ENCODE measurements around the gene NUP85. TPM values are rescaled to one million over a fixed set of nuclear protein-coding genes. Genes with fewer than 3 reads are reported as not detected.

Gene NUP85
- total RNA-seq, 1 experiment from 2014 or later, result 164 TPM

GRCh38 chr17:75227729-75228128 is 22.2 kb downstream of the NUP85 start:
- Histone ChIP-seq H3K36me3 (ENCODE audit: control insufficient read depth in 1 of 2, insufficient read depth in 2 of 2, low read length in 2 of 2) (peaks cover 46 to 88% of the 10 kb centered on the region in 2 experiments; a peak in 3 of 4 replicates), H3K79me2 (ENCODE audit: insufficient read depth, low read length) (peaks cover 11% of the 10 kb centered on the region; the same call in 1 of the 2 replicates), H4K20me1 (ENCODE audit: insufficient read depth) (no peaks in the 10 kb centered on the region), H3K27me3 (ENCODE audit: insufficient read depth, low read length) (no peaks in the 10 kb centered on the region), H3K4me3 (replicated peaks in 1 of 2; ENCODE audit: low read depth in 1 of 2, low read length in 2 of 2) (no peak overlapping the region), H3K9ac (ENCODE audit: low read length) (no peak overlapping the region), H3K4me2 (ENCODE audit: low read length) (no peak overlapping the region), H2AFZ (ENCODE audit: low read depth, low read length, poor library complexity, severe bottlenecking) (no peak overlapping the region), H3K4me1 (ENCODE audit: control insufficient read depth in 1 of 2, insufficient read depth in 2 of 2, low read length in 2 of 2) (no peaks in the 10 kb centered on the region), H3K9me2 (ENCODE audit: insufficient read depth) (no peaks in the 10 kb centered on the region), H3K9me3 (ENCODE audit: control insufficient read depth in 1 of 2, insufficient read depth in 1 of 2, low read depth in 1 of 2, low read length in 2 of 2) (no peaks in the 10 kb centered on the region), H3K27ac (ENCODE audit: low read depth, low read length) (no peak overlapping the region)
- ATAC-seq (no peak), DNase-seq (ENCODE audit: low read depth, low spot score) (no peak)
- ChIA-PET CTCF (interaction anchor here (1.2 kb wide), 1 partner anchor 114 kb away, joined by 4 read pairs; no protein-coding TSS in a partner anchor), POLR2A (no interaction called here), RAD21 (ENCODE audit: low non-redundant PET in 1 of 2, low total read pairs in 2 of 2, uncharacterized antibody in 2 of 2, unreplicated experiment in 2 of 2) (no interaction called here)
- intact Hi-C loops (cut with micrococcal nuclease), result no loop called here
- TF ChIP-seq YY1 (IDR thresholded peaks at IDR 0.05; ENCODE audit: extremely low read depth, insufficient replicate concordance, low read depth, low read length) (no peak), RAD21 (IDR thresholded peaks at IDR 0.05; ENCODE audit: low read depth) (no peak), SP1 (IDR thresholded peaks at IDR 0.05; ENCODE audit: low read depth) (no peak), SRF (IDR thresholded peaks at IDR 0.05; ENCODE audit: low read depth) (no peak), POLR2AphosphoS5 (IDR thresholded peaks at IDR 0.05; ENCODE audit: low read depth, low read length) (no peak), EZH2 (IDR thresholded peaks at IDR 0.05) (no peak), JUND (IDR thresholded peaks at IDR 0.05) (no peak), EZH2phosphoT487 (IDR thresholded peaks at IDR 0.05; ENCODE audit: borderline replicate concordance) (no peak), CBX3 (IDR thresholded peaks at IDR 0.05; ENCODE audit: low read depth) (no peak), ATF3 (IDR thresholded peaks at IDR 0.05) (no peak), EGR1 (IDR thresholded peaks at IDR 0.05; ENCODE audit: low read depth) (no peak)
- no TSS peak for BruUV-seq (replicated peaks)

- BruUV-seq (replicated peaks), result no TSS peak
- Histone ChIP-seq H3K4me3 (replicated peaks in 1 of 2; ENCODE audit: low read depth in 1 of 2, low read length in 2 of 2) (no peak overlapping the region), H3K9me2 (ENCODE audit: insufficient read depth) (no peaks in the 10 kb centered on the region), H3K4me1 (ENCODE audit: control insufficient read depth in 1 of 2, insufficient read depth in 2 of 2, low read length in 2 of 2) (no peaks in the 10 kb centered on the region), H3K4me2 (ENCODE audit: low read length) (no peak overlapping the region), H3K9ac (ENCODE audit: low read length) (no peak overlapping the region), H2AFZ (ENCODE audit: low read depth, low read length, poor library complexity, severe bottlenecking) (no peak overlapping the region), H3K79me2 (ENCODE audit: insufficient read depth, low read length) (peaks cover 6% of the 10 kb centered on the region; the same call in 1 of the 2 replicates), H3K27ac (ENCODE audit: low read depth, low read length) (no peak overlapping the region), H3K36me3 (ENCODE audit: control insufficient read depth in 1 of 2, insufficient read depth in 2 of 2, low read length in 2 of 2) (peaks cover 48 to 90% of the 10 kb centered on the region in 2 experiments; a peak in 3 of 4 replicates), H3K27me3 (ENCODE audit: insufficient read depth, low read length) (no peaks in the 10 kb centered on the region), H4K20me1 (ENCODE audit: insufficient read depth) (no peaks in the 10 kb centered on the region), H3K9me3 (ENCODE audit: control insufficient read depth in 1 of 2, insufficient read depth in 1 of 2, low read depth in 1 of 2, low read length in 2 of 2) (no peaks in the 10 kb centered on the region)
- ATAC-seq (no peak), DNase-seq (ENCODE audit: low read depth, low spot score) (no peak)
- TF ChIP-seq EZH2phosphoT487 (IDR thresholded peaks at IDR 0.05; ENCODE audit: borderline replicate concordance), result no peak
- no peak for TF ChIP-seq EZH2 (IDR thresholded peaks at IDR 0.05)
- TF ChIP-seq POLR2AphosphoS5 (IDR thresholded peaks at IDR 0.05; ENCODE audit: low read depth, low read length), result no peak
- TF ChIP-seq TCF7L2 (IDR thresholded peaks at IDR 0.05; ENCODE audit: borderline replicate concordance, extremely low read depth, insufficient read depth, insufficient read length), result no peak
- TF ChIP-seq ZNF274 (IDR thresholded peaks at IDR 0.05; ENCODE audit: low read depth, low read length), result no peak
- no peak for TF ChIP-seq SP1 (IDR thresholded peaks at IDR 0.05; ENCODE audit: low read depth)
- TF ChIP-seq POLR2A (IDR thresholded peaks at IDR 0.05; ENCODE audit: borderline replicate concordance, extremely low read depth, insufficient read depth, insufficient read length), result no peak
- TF ChIP-seq CBX3 (IDR thresholded peaks at IDR 0.05; ENCODE audit: low read depth), result no peak
- no peak for TF ChIP-seq ATF3 (IDR thresholded peaks at IDR 0.05)
- no peak for TF ChIP-seq RAD21 (IDR thresholded peaks at IDR 0.05; ENCODE audit: low read depth)
- no peak for TF ChIP-seq JUND (IDR thresholded peaks at IDR 0.05)
- TF ChIP-seq REST (IDR thresholded peaks at IDR 0.05; ENCODE audit: low read depth), result no peak
- TF ChIP-seq SRF (IDR thresholded peaks at IDR 0.05; ENCODE audit: low read depth), result no peak
- TF ChIP-seq SIN3A (IDR thresholded peaks at IDR 0.05; ENCODE audit: low read depth), result no peak
- intact Hi-C loops (cut with micrococcal nuclease), result no loop called here
- CTCF ChIA-PET, result interaction anchor here (0.9 to 2.3 kb wide), 3 partner anchors 12 to 267 kb away, joined by 3 to 8 read pairs (median 4); no protein-coding TSS in a partner anchor
- RAD21 ChIA-PET (ENCODE audit: low non-redundant PET in 1 of 2, low total read pairs in 2 of 2, uncharacterized antibody in 2 of 2, unreplicated experiment in 2 of 2), result no interaction called here
- POLR2A ChIA-PET, result no interaction called here
Observed at GRCh38 chr17:75228305-75228704, 22.8 kb downstream of the NUP85 start.
